Activated T-helper 1 cell treated with anti-CD3 and anti-CD28 coated beads, Interleukin-2, amount 50 U/mL, for 16 hours (primary cell): ENCODE data around the gene PGP.
A peak's percentile ranks its signal among the peaks of the same experiment; 100 is the strongest.

Source experiments
- DNase-seq, 2 donors: peaks; one replicate each; pipeline ENCODE4 v3.0.0-alpha.2; 2020; ENCODE audit warnings: low read depth in 1 of 2, low spot score in 1 of 2

Gene PGP

DNA sequence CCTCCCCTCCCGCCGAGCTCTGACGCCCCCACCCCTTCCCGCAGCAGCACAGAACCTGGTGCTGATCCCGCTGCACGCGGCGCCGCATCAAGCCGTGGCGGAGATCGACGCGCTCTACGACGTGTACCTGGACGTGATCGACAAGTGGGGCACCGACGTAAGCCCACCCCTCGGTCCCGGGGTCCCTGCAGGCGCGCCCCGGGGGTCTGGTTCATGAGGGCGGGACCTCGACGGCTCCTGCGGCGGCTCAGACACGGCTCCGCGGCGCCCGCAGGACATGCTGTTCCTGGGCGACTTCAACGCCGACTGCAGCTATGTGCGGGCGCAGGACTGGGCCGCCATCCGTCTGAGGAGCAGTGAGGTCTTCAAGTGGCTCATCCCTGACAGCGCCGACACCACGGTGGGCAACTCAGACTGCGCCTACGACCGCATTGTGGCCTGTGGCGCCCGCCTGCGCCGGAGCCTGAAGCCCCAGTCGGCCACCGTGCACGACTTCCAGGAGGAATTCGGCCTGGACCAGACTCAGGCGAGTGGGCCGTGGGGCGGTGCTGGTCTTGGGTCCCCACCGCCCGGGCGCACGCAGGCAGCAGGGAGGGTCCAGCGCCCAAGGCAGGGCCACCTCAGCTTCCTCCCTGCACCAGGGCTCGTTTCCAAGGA is 23.0 kb upstream of the PGP start:
- DNase-seq: no peak

- no peak for DNase-seq
These were observed 22.5 kb upstream of the PGP start for GRCh38 chr16:2237102-2237482.

DNA sequence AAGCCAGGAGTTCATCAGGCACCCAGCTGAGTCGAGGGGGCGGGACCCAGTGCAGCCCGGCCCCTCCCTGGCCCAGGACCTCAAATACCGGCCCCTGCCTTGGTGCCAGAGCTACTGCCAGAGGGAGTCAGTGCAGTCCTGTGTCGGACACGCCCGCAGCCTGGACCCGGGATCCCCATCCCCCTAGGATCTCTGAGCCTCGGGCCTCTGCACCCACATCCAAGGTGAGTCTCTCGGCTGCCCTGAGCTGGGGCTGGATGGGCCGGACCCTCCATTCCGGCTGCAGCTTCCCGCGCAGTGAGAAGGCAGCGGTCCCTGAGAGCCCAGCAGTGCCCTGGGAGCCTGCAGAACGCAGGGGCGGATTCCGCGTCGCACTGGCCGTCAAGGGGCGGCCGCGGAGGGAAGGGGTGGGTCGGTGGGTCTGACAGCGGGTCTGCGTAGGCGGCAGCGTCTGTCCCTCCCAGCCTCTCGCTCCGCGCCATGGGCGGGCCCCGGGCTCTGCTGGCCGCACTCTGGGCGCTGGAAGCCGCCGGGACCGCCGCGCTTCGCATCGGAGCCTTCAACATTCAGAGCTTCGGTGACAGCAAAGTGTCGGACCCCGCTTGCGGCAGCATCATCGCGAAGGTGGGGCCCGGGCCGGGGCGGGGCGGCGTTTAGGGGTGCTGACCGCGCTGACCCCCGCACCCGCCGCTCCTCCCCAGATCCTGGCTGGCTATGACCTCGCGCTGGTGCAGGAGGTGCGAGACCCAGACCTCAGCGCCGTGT is 21.9 kb upstream of the PGP start, which contains the start of gene DNASE1L2:
Gene DNASE1L2, plus strand, starts transcription at position 108 of the 765 bp plus-strand sequence. Its CDS starts 373 bp downstream, at position 481.
- no peak for DNase-seq

- no peak for DNase-seq
These were observed 21.2 kb upstream of the PGP start for GRCh38 chr16:2235695-2236336.

- no peak for DNase-seq
These were observed 20.6 kb upstream of the PGP start for GRCh38 chr16:2235234-2235651.

- no peak for DNase-seq
These were observed 20.2 kb upstream of the PGP start for GRCh38 chr16:2234813-2235170.

DNA sequence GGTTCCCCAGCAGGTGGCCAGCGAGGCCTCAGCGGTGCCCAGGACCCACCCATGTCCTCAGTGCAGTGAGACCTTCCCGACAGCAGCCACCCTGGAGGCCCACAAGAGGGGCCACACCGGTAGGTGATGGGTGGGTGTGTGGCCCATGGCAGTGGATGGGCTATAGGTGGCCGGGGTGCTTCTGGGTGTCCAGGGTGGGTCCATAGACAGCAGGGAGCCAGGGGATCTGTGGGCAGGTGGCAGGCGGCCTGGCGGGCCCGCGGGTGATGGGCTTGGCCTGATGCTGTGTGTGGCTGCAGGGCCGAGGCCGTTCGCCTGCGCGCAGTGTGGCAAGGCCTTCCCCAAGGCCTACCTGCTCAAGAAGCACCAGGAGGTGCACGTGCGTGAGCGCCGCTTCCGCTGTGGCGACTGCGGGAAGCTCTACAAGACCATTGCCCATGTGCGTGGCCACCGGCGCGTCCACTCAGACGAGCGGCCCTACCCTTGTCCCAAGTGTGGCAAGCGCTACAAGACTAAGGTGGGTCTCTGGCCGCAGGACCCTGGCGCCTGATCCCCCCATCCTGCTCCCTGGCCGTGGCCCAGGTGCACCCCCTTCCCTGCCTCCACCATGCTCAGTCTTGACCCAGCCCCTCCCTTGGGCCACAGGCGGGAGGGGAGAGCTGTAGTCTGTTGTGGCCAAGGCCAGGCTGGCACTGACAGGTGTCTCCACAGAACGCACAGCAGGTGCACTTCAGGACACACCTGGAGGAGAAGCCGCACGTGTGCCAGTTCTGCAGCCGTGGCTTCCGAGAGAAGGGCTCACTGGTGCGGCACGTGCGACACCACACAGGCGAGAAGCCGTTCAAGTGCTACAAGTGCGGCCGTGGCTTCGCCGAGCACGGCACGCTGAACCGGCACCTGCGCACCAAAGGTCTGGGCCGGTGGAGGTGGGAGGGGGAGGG is 19.5 kb upstream of the PGP start:
- no peak for DNase-seq

DNA sequence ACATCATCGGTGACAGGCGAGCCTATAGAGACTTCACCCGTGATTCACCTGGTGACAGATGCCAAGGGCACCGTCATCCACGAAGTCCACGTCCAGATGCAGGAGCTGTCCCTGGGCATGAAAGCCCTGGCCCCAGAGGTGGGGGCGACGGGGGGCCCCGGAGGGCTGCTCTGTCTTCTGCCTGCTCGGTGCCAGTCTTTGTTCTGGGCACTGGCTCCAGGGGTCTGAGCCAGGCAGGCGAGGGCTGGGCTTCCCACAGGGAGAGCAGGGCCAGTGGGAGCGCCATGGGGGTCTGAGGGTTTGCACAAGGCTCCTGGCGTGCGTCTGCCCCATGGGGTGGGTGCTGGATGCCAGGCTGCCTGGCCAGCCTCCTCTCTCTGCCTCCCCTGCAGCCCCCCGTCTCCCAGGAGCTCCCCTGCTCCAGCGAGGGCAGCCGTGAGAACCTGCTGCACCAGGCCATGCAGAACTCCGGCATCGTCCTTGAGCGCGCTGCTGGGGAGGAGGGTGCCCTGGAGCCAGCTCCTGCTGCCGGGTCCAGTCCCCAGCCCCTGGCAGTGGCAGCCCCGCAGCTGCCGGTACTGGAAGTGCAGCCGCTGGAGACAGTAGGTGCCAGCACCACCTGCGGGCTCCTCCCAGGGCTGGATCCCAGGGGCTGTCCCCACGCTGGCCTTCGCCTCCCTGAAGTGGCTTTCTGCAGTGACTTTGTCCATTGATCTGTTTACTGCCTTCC is 18.6 kb upstream of the PGP start:
- no peak for DNase-seq

DNA sequence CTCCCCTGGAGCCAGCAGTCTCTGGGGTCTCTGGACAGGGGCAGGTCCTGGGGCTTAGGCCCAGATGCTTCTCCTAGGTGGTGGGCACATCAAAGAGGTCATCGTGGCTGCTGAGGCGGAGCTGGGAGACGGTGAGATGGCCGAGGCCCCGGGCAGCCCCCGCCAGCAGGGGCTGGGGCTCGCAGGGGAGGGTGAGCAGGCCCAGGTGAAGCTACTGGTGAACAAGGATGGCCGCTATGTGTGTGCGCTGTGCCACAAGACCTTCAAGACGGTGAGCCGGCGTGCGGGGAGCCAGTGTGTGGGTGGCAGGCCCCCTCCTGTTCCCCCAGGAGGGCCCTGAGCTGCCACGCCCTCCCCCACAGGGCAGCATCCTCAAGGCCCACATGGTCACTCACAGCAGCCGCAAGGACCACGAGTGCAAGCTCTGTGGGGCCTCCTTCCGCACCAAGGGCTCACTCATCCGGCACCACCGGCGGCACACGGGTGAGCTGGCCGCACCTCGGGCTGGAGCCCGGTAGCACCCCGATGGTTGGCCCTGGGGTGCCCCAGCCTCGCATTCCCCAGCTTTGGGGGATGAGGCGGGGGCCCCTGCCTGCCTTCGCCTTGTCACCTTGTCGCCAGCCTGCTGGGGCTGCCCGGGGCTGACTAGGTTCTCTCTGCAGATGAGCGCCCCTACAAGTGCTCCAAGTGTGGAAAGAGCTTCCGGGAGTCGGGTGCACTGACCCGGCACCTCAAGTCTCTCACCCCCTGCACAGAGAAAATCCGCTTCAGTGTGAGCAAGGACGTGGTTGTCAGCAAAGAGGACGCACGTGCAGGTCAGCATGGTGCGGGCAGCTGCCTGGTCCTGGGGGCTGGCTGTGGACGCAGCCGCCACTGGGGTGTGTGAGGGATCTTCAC is 17.7 kb upstream of the PGP start:
- DNase-seq: no peak

DNA sequence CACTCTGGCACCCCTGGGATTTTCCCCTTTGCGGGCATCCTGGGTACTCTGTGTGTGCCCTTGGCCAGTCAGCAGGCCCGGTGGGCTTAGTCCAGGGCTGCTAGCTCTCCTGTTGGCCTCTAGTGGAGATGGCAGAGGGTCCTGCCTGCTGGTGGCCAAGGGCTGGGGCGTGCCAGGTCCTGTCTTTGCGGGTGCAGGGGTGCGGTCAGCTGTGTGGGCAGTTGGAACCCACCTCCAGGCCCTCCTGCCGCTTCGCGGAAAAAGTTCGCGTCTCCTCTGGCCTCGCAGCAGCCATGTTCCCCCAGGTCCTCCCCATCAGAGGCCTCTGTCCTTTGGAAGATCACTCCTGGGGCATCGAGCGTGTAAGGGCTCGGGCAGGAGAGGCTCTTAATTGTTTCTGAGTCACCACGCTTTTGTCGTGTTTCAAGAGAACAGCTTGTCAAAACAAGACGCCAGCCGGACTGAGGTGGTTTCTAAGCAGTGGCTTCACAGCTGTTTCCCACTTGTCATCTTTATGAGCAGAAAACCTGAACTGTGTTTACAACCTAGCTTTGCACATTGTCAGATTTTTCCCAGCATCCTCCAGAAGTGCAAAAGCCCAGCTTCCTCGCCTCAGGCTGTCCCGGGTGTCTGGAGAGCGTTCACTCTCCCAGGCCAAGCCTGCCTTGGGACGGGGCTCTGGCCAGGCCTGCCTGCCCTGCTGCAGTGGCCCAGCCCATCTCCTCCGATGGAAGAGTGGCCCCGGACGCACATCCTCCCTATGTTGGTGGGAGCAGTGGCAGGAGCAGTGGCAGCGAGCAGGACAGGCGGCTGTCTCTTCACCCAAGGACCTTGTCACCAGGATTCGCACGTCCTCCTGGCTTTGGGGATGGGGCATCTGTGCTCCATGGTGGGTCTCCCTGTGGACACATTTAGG is 16.6 kb upstream of the PGP start:
- DNase-seq: no peak

- no peak for DNase-seq
These were observed 15.7 kb upstream of the PGP start for GRCh38 chr16:2230376-2230775.

DNA sequence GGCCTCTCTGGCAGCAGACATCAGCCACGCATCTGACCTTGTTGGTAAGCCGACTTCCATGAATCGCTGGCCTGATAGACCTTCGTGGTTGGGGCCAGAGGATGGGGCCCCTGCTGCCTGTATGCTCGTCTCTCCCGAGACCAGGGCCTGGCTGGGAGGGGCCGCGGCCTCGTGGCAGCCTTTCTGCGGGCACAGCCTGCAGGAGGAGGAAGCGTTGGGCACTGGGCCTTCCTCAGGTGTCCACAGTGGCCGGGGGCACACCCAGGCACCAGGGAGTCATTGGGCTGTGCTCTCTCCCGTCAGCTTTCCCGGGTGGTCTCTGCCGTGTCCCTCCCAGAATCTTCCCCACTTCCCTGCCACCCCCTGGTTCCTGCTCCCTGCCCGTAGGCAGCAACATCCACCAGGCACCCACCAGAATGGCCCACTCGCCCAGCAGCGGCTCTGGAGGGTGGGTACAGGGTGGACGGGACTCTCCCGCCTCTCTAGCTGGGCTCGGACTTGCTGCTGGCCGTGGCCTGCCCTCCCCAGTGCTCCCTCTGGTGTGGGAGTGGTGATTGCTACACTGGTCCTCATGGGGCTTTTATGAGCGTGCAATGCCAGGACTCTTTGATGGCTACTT is 15.1 kb upstream of the PGP start:
- no peak for DNase-seq

DNA sequence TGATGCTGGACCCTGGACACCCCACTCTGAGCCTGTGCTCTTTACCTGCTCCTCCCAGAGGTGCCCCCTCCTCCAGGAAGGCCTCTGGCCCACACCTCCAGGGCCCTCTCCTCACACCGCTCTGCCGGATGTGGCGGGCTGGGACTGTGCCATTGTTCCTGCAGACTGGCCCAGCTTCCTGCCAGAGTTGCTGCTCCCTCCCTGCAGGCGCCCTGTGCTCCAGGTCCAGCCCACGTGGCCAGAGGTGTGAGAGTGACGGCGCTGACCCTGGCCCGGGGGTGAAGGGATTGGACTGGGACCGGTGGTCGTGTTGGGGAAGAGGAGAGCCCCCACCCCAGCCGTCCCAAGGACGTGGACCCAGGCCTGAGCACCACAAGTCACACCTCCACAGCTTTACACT is 14.5 kb upstream of the PGP start:
- DNase-seq: no peak

GRCh38 chr16:2228161-2228824 is 13.7 kb upstream of the PGP start:
- DNase-seq: no peak

- DNase-seq: no peak
These were observed 12.3 kb upstream of the PGP start for GRCh38 chr16:2226918-2227317.

DNA sequence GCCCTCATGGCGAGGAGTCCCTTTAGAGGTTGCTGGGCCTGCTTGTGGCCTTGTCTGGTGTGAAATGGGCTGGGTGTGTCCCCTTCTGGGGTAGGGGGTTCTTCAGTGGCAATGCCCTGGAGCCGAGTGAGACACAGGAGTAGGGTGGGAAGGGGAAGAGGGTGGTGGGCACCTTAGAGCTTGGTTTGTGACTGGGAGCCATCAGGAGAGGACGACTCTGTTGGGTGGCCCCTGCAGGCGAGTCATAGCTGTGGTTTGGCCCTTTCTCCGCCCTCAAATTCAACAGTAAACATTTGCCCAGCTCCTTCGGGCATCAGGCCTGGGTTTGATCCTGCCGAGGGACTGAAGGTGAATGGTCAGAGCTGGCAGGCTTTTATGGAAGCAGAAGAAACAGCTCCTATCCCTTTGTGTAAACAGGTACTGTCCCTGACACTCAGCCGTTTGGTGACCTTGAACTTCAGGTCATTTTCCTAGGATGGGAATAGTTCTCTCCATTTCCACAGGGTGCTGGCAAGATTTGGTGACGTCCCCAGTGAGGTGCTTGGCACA is 11.7 kb upstream of the PGP start:
- no peak for DNase-seq

DNA sequence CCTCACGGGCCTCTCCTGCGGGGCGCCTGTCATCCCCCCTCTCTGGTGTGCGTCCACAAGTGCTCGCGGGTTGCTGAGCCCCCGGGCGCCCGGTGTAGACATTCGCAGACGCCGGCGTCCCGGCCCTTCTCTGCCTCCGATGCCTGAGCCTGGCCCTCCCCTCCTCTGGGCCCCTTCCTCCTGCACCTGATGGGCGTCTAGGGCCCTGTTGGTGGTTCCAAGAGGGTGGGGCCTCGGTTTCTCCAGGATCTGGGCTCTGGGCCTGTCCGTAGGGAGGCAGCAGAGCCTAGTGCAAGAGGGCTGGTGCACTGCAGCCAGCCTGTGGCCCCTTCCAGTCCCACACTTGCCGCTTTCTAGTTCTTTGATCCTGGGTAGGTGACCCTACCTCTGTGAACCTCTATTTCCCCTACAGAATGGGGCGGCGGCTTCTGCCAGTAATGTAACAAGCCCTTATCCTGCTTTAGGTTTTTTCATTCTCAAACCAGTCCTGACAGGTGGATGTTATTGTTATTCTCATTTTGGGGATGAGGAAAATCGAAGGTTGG is 9.4 kb upstream of the PGP start:
- DNase-seq: peak in 1 of 2 donors; percentile 14
